Esophagus muscularis mucosa (tissue), 4 donors: ENCODE data around the gene PRSS3. TPM values are rescaled to one million over a fixed set of nuclear protein-coding genes. Genes with fewer than 3 reads are reported as not detected.

Experiments
- small RNA-seq, 3 donors: library from RNA; depleted of rRNA; stranded (forward); fragments of <200 nt; gene quantifications; one replicate each; pipeline ENCODE3, GENCODE V24; 2016
- total RNA-seq, 4 donors: library from RNA; depleted of rRNA; stranded (reverse); fragments of >200 nt; gene quantifications; one replicate each; pipeline versions ENCODE4 v1.1.0 to v1.2.1, GENCODE V29; 2016

PRSS3 gene
- total RNA-seq, 4 donors from 2014 or later, result 0.99 to 1.4 TPM; not detected in 2

Small RNA genes within 50 kb of the gene (small RNA-seq; reads per million reads assigned to genes)
- 0 reads per million in 3 donors for gene RF00019

Other genes with a start within 250 kb of the PRSS3 start
- 10 to 100 TPM; 27.8 to 45.1 (median 34.4) TPM for gene UBE2R2, start 21.6 kb downstream of the PRSS3 start, total RNA-seq